ENCODE measurements around the gene PITPNM3.
"Not testable (repeated sequence)": the region's sequence is repeated elsewhere in the genome, so short reads cannot be mapped to it uniquely, and the experiment has no call there.

Gene PITPNM3

DNA sequence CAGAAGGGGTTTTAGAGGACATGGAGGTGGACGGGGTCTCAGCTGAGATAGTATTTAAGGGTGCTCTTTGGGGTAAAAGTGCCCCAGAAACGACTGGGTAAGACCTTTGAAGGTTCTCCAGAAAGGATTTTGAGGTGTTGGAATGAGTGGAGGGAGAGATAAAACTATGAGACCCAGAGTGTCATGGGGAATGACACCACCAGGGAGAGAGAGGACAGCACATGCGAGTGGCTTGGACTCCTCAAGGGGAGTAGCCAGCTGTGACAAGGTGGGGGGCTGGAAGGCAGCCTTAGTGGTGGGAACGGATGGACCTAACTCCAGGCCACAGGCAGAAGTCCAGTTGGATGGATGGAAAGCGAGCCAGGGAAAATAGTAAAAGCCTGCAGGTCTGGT is 19.2 kb upstream of the PITPNM3 start:
- DNase-seq (ENCODE audit: extremely low read depth in 1 of 2, low read depth in 1 of 2) = no peak

DNA sequence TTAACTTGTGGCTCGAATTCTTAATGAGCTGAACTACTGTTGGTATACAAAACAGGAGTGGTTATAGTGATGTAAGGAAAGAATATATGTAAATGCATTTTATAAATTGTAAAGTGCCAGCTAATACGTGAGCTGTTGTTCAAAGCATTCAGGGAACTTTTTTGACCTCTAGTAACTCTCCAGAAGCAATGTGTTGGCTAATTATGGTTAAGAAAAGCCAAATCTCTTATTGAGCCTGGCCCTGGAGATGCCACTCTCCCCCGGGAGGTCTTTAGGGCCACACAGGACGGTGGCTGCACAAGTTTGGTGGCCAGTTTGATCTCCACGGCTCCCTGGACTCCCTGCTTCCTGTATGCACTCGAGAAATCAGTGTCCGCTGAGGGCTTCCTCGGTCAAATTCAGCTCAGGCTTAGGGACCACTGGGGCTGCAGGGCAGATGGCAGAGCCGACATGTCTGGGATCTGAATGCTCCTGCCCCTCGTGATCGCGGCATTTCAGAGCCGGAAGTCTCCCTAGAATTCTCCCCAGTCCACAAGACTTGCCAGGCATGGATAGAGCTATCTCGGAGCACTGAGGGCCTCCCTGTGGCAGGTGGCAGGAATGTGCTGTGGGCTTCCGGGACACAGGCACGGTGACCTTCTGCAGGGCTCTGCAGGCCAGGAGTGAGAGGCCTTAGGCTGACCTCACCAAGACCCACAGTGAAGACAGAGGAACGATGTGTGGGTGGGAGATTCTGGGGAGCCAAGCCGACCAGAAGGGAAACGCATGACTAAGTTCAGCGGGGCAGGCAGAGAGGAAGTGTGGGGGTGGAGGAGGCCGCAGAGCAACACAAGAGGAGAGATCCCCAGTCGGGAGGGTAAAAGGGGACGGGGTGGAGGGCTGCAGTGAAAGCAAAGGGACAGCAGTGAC is 18.6 kb upstream of the PITPNM3 start:
- DNase-seq (ENCODE audit: extremely low read depth in 1 of 2, low read depth in 1 of 2) = no peak

- no peak for DNase-seq (ENCODE audit: extremely low read depth in 1 of 2, low read depth in 1 of 2)
These were observed 17.8 kb upstream of the PITPNM3 start for GRCh38 chr17:6573982-6574686.

DNA sequence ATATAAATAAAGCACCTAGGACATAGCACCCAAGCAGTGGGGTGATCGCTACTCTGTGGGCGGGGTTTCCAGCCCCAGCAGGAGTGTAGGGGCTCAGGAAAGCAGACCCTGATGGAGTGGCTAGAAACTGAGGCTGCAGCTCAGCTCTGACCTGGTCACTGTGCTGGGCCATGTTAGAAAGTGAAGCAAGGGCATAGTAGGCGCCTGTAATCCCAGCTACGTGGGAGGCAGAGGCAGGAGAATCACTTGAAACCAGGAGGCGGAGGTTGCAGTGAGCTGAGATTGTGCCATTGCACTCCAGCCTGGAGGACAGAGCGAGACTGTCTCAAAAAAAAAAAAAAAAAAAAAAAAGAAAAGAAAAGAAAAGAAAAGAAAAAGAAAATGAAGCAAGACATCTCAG is 17.1 kb upstream of the PITPNM3 start:
- DNase-seq (ENCODE audit: extremely low read depth in 1 of 2, low read depth in 1 of 2) = not testable (repeated sequence)

DNA sequence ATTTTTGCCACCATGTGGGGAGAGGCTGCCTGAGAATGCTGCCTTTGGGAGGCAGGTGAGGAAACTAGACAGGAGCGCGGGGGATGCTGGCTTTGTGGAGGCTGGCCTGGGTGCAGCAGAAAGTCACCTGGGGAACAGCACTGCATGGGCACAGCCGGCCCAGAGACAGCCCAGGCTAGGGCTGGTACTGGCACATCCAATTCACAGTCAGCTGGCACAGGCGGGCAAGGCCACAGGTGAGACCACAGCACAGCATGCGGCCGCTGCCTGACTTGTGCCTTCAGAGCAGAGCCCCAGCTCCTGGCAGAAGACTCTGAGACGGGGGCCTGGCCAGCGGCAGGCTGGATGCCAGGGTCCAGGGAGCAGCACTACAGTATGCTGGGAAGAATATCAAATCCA is 16.6 kb upstream of the PITPNM3 start:
- no peak for DNase-seq (ENCODE audit: extremely low read depth in 1 of 2, low read depth in 1 of 2)

- no peak for DNase-seq (ENCODE audit: extremely low read depth in 1 of 2, low read depth in 1 of 2)
These were observed 15.1 kb upstream of the PITPNM3 start for GRCh38 chr17:6571452-6571781.

DNA sequence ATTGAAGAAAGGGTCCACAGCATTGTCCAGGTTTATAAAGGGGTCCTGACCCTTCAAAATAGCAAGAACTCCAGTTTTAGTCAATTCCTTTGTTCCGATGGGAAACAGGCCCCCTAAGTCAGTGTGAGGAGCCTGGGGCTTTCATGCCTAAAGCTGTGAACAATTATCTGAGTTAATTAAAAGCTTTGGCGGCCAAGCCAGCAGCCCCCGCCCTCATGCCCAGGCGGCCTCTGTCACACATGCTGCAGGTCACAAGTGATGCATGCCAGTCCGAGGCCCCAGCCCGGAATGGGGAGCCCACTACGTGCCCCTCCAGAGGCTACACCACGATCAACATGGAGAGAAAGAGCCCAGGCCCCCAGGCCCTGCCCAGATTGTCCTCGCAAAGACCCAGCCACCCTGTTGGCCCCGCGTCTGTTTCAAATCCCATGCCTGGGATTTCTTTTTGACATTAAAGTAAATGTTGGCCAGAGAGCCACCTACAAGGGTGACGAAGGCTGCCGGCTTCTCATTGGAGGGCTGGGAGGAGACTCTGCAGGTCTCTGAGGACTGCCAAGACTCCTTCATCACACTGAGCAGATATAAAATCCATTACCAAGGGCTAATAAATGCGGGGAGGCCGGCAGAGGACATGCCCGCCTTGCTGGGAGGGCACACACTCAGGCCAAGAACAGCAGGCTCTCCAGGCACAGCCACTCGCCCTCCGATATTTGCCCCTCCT is 14.5 kb upstream of the PITPNM3 start:
- no peak for DNase-seq (ENCODE audit: extremely low read depth in 1 of 2, low read depth in 1 of 2)

DNA sequence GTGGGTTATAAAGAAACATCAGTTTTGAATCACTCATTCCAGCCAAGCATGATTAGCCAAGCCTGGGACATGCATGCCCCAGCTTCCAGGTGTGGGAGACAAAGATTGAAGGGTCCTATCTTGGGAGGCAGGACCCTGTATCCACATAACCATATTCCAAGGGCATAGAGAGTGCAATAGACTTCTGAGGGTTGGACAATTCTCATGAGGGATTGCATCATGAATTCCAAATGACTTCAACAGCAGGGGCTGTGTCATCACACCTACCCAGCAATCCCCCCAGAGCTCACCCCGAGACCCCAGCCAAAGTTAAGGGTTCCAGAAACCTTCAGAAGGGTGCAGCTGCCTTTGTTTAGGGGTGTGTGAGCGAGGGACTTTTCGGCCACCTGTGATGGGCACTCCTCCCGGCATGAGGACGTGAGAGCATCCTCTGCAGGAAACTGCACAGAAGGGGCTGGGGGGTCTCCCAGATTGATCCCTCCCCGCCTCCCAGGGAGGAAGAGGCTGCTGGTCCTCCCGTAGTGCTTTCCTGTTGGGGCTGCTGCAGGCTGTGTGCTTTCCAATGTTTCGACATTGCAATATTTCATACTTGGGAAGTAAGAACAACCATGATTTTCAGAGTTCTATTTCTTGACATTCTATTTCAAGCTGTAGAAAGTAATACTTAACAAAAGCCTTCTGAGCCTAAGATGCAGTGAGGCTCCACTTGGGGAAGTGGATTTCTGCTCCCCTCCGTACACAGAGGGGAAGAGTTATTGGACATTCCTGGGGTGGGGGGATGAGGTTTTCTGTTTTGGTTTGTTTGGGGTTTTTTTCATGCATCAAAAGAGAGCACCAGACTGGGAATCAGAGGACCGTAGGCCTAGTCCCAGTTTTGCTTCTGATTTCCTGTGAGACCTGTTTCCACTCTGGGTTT is 13.3 kb upstream of the PITPNM3 start:
- DNase-seq (ENCODE audit: extremely low read depth in 1 of 2, low read depth in 1 of 2) = no peak

- DNase-seq (ENCODE audit: extremely low read depth in 1 of 2, low read depth in 1 of 2) = no peak
These were observed 11.9 kb upstream of the PITPNM3 start for GRCh38 chr17:6568184-6568758.

DNA sequence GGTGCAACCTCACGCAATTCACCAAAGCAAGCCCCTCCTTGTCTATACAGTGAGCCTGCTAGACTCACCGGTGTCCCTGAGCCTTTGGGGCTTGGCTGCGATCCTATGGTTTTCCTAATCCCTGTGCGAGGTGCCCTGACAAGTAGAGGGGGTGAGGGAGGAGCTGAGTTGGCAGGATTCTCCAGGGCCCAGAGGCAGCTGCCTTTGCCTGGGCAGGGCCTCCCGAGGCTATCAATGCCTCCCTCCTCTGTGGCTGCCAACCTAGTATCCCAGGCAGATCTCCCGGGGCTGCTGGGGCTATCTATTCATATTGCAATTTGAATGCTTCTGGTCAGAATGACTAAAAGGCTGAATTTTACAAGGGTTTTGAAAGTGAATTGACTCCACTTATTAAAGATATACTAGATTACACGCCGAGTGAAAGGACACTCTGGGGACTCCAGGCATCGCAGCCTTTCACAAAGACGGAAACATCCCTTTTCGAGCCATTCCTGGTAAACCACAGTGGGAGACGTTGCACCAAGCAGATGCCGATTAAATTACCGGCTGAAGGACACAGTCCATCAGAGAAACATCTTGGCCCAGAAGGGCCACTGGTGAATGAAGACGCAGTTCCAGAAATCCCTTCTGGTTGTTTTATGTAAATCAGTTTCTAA is 11.3 kb upstream of the PITPNM3 start:
- no peak for DNase-seq (ENCODE audit: extremely low read depth in 1 of 2, low read depth in 1 of 2)

GRCh38 chr17:6561446-6561845 is 5.1 kb upstream of the PITPNM3 start:
- DNase-seq (ENCODE audit: extremely low read depth in 1 of 2, low read depth in 1 of 2) = no peak

- no peak for DNase-seq (ENCODE audit: extremely low read depth in 1 of 2, low read depth in 1 of 2)
These were observed 4.1 kb upstream of the PITPNM3 start for GRCh38 chr17:6560496-6560895.

DNA sequence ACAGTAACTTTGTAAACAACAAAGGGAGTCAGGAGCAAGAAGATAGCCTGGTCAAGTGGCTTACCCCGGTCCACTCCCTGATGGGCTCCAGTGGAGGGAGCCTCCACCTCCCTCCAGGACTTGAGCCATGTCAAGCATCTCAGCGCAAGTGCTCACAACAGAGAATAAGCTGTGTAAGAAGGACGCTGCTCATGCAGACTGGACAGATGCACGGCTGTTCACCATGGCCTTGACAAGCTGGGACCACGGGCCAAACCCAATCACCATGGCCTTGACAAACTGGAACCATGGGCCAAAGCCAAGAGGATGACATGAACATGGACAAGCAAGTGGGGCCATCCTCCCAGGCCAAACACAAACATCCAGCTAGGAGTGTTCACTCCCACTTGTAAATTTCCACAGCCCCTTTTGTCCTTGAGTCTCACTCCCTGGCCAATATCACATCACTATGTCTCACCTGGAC is 3.4 kb upstream of the PITPNM3 start:
- no peak for DNase-seq (ENCODE audit: extremely low read depth in 1 of 2, low read depth in 1 of 2)

GRCh38 chr17:6558932-6559752 is 2.8 kb upstream of the PITPNM3 start:
- DNase-seq (ENCODE audit: extremely low read depth in 1 of 2, low read depth in 1 of 2) = no peak

DNA sequence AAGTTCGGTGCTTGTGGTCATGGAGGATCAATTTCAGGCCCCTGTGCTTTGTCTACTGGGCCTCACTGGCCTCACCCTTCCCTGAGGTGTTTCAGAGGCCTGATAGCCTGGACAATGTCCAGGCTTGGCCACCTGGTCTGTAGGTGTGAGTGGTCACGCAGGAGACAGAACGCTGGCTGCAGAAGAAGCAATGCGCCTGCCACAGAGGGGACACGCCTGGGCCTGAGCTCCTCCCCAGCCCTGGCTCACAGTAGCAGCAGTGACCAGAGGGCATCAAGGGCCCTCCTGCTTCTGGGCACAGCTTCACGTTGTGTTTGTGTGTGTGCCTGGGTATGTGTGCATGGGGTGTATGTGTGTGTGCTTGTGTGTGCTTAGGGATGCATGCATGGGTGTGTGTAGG is 1.9 kb upstream of the PITPNM3 start:
- DNase-seq (ENCODE audit: extremely low read depth in 1 of 2, low read depth in 1 of 2) = no peak

DNA sequence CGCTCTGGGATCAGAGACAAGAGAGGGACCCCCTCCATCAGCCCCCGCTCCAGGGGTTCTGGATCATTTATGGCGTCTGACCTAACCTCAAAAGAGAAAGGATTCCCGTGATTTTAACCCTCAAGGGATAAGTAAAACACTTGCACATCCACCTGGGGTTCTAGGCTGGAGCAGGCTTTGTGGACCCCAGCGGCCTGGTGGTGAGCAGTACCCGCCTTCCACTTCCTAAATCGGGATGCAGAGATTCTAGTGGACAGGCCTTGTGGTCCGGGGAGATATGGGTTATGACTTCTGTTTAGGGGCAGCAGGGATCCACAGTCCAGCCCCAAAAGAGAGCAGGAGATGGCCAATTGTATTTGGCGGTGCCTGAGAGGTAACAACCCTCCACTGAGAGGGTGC is 684 bp upstream of the PITPNM3 start:
- DNase-seq (ENCODE audit: extremely low read depth in 1 of 2, low read depth in 1 of 2) = no peak

GRCh38 chr17:6555331-6556120 is 829 bp downstream of the PITPNM3 start:
- DNase-seq (ENCODE audit: extremely low read depth in 1 of 2, low read depth in 1 of 2) = no peak

- DNase-seq (ENCODE audit: extremely low read depth in 1 of 2, low read depth in 1 of 2) = no peak
These were observed 1.5 kb downstream of the PITPNM3 start for GRCh38 chr17:6554871-6555330.
